GM18951 (cell line): ENCODE results near the gene ZNF223.

ENCODE experiments used
- POLR2A ChIP-seq: IDR thresholded peaks from 4 replicates; pipeline ENCODE4 v1.6.1; 2011; ENCODE audit warnings: mild to moderate bottlenecking; ENCODE audit not compliant: insufficient read length, insufficient read depth; ENCODE audit errors: extremely low read depth
- in situ Hi-C: fragments of 300-500 bp; cut with MboI; formaldehyde crosslinking; loops from one replicate; pipeline ENCODE4 v1.12.0; 2022; ENCODE audit warnings: low sequenced_read_pairs, mixed read lengths, inconsistent platforms; ENCODE audit not compliant: unreplicated experiment

The ZNF223 gene

DNA sequence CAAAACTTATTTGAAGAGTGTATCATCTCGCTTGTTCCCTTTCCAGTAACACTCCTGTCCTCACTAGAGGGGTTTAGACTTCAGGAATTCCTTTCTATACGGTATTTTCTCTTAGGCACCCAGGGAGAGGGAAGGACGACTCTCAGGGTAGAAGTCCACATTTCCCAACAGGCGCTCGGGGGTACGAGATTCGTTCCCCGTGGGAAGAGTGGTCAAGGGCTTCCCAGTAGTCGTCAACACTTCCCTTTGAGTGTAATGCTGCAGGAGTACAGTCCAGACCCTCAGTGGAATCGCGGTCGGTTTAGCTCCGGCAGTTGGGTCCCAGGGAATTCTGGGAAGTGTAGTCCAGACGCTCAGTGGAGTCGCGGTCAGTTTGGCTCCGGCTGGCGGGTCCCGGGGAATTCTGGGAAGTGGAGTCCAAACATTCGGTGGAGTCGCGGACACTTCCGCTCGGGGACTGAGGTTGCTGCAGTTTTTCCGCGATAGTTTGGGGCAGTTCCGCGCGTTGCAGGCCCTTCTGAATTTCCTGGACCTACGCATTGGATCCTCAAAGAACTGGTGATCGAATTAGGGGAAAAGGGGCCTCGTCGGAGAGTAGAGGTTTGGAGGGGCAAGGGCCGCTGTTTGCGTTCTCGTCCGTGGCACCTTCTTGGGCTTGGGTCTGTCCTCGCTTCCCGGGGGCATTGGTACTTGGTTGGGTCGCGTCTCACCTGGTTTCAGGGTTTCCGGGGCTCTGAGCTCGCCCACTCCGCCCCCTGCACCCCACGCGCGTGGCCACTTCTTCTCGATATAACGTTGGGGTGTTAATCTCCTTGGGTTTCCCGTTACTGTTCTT is 42.3 kb downstream of the ZNF223 start, which contains the start of gene ZNF224:
Gene ZNF224 (plus strand): TSS at position 431 of the 835 bp plus-strand sequence. CDS start 3,513 bp downstream, outside the sequence.
- peak; percentile 59 for TF ChIP-seq POLR2A
- in situ Hi-C loops, result no loop called here

GRCh38 chr19:44107751-44108150 is 55.9 kb downstream of the ZNF223 start:
- TF ChIP-seq POLR2A, result no peak

GRCh38 chr19:44109458-44109857 is 57.6 kb downstream of the ZNF223 start:
- in situ Hi-C loops, result no loop called here
- TF ChIP-seq POLR2A, result no peak

More at GRCh38 chr19:44107751-44108150, 55.9 kb downstream of the ZNF223 start:
- in situ Hi-C loops, result no loop called here

DNA sequence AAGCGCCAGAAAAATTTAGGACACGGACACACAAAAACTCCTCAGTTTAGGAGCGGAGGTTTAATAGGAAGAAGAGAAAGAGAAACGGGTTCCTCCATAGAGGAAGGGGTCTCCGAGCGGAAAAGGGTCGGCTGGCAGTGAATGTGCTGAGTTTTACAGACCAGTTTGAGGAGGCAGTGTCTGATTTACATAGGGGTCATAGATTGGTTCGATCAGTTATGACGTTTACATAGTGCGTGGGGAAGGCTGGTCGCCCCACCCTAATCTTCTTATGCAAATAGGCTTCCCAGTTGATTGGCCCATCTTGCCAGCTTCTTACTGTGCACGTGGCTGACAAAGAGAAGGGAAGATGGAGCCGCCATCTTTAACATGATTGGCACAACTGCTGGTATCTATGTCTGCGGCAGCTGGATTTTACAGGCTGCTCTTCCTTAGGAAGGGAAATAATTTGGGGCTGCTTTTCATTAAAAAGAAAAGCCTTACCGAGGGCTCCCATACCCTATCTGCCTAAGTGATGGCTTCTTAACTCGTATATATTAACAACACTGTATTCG is 60.2 kb downstream of the ZNF223 start:
- in situ Hi-C loops, result no loop called here
- TF ChIP-seq POLR2A, result no peak

DNA sequence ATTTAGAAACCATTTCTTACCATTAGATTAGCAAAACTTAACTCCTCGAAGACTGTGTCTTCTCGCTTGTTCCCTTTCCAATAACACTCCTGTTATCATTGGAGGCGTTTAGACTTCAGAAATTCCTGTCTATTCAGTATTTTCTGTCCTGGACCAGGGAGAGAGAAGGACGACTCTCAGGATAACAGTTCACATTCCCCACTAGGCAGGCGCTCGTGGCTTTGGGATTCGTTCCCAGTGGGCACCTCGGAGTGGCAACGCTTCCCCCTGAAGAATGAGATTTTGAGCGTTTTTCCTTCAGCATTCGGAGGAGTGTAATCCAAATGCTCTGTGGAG is 60.9 kb downstream of the ZNF223 start:
- TF ChIP-seq POLR2A, result no peak
- in situ Hi-C loops, result no loop called here

DNA sequence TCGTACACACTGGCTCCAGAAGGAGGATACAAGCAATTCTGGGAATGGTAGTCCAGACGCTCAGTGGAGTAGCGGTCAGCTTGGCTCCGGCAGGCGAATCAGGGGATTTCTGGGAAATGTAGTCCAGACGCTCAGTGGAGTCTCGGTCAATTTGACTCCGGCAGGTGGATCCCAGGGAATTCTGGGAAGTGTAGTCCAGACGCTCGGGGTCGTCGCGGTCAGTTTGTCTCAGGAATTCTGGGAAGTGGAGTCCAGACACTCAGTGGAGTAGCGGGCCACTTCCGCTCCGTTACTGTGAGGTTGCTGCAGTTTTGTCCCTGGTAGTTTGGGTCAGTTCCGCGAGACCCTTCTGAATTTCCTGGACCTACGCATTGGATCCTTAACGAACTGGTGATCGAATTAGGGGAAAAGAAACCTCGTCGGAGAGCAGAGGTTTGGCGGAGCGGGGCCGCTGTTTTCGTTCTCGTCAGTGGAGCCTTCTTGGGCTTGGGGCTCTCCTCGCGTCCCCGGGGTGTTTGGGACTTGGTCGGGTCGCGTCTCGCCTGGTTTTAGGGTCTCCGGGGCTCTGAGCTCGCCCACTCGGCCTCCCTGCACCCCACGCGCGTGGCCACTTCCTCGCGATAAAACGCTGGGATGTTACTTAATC is 61.4 kb downstream of the ZNF223 start, which contains the start of gene ZNF225:
Gene ZNF225 (plus strand): TSS at position 262 of the 646 bp plus-strand sequence. CDS start 2,429 bp downstream, outside the sequence.
- in situ Hi-C loops, result no loop called here

GRCh38 chr19:44113784-44114390 is 62.1 kb downstream of the ZNF223 start:
- TF ChIP-seq POLR2A, result no peak
- in situ Hi-C loops, result no loop called here

More for the DNA sequence above, 61.4 kb downstream of the ZNF223 start, which contains the start of gene ZNF225:
- peak; percentile 76 for TF ChIP-seq POLR2A
